Stimulated activated CD8-positive, alpha-beta memory T cell treated with anti-CD3 and anti-CD28 coated beads, Interleukin-15, amount 100 ng/mL, for 1 hour (primary cell): ENCODE measurements around the gene RHOT1.
"Not testable (repeated sequence)": the region's sequence is repeated elsewhere in the genome, so short reads cannot be mapped to it uniquely, and the experiment has no call there.

ENCODE experiments used
- DNase-seq: peaks from one replicate; pipeline ENCODE4 v3.0.0-alpha.2; 2020; ENCODE audit warnings: low read depth

Gene RHOT1

DNA sequence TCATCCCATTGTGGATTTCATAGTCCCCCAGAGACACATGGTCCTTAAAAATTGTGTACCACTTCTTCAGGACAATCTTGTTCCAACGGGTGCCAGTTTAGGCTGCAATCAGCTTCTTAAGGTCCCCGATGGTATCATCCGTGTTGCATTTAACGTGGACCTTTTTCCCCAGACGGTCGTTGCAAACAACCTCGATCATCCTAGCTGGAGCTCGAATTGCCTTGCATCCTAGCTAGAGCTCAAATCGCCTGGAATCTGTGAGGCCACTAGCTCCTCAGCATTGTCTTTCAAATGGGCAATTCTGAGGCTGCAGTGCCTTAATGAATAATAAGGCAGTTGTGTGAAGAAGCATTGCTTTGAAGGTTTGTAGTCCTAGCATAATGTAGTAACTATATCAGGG lies 85.6 kb downstream of the RHOT1 start:
- no peak for DNase-seq

DNA sequence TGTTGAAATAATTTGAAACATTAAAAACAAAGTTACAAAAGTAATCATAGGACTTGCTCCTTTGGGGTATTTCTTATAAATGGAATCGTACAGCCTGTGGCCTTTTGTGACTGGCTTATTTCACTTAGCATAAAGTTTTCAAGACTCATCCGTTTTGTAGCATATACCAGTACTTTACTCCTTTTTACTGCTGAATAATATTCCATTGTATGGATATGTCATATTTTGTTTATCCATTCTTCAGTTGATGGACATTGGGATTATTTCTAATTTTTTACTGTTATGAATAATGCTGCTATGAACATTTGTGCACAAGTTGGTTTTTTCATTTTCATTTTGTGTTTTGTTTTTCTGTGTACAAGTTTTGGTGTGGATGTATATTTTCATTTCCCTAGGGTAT lies 93.3 kb downstream of the RHOT1 start:
- no peak for DNase-seq

DNA sequence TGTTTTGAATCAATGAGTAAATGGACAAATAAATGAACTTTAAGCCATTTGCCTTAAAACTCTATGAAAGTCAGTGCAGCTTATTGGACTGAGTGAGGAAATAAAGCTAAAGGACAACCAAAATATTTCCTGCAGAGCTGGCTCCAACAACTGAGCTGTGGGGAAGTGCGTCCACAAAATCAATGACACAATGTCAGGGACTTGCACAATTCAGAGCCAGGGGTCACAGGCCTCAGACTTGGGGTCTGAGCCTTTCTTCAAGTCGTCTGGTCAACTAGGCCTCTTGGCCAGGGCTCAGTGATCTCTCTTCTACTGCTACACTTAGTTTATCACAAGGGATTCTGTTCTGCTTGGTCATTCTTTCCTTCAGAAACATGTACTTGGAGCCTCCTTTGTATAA lies 97.2 kb downstream of the RHOT1 start:
- DNase-seq: no peak

DNA sequence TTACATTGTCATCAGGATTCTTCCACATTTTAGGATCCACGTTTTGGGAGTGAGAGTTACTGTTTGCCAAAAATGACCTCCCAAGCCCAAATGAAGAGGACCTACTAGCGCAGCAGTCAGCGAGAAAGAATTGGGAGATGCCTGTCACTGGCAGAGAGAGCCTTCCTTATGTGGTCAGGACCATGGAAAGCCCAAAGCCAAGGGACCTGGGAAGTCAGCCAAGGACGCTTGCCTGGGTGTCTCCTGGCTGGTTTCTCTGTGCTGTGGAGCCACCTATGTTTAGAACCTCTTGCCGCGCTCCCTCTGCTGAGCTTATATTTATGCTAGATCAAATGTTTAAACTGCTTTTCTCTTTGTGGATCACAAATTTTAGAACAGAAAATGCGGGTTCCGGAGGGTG lies 98.4 kb downstream of the RHOT1 start:
- no peak for DNase-seq

GRCh38 chr17:32241640-32242039 lies 99.3 kb downstream of the RHOT1 start:
- DNase-seq: no peak

- no peak for DNase-seq
Observed at GRCh38 chr17:32249475-32249874, 107.2 kb downstream of the RHOT1 start.

DNA sequence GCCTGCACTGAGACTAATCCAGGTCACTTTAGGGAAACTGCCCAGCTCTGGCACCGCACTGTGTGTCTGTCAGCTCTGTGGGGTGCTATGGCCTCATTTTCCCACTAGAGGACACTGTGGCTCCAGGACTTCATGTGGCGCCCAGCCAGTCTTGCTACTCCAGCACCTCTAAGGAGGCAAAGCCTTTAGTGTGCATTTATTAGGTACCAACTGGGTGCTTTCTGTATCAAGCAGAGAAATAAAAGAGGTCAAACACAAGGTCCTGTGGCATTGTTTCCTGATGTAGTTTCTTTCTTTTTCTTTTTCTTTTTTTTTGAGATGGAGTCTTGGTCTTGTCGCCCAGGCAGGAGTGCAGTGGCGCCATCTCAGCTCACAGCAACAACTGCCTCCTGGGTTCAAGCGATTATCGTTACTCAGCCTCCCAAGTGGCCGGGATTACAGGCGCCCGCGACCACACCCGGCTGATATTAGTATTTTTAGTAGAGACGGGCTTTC lies 110.9 kb downstream of the RHOT1 start:
- DNase-seq: peak; percentile 27

GRCh38 chr17:32256012-32256700 lies 113.9 kb downstream of the RHOT1 start:
- DNase-seq: no peak

GRCh38 chr17:32256701-32257019 lies 114.4 kb downstream of the RHOT1 start:
- no peak for DNase-seq

DNA sequence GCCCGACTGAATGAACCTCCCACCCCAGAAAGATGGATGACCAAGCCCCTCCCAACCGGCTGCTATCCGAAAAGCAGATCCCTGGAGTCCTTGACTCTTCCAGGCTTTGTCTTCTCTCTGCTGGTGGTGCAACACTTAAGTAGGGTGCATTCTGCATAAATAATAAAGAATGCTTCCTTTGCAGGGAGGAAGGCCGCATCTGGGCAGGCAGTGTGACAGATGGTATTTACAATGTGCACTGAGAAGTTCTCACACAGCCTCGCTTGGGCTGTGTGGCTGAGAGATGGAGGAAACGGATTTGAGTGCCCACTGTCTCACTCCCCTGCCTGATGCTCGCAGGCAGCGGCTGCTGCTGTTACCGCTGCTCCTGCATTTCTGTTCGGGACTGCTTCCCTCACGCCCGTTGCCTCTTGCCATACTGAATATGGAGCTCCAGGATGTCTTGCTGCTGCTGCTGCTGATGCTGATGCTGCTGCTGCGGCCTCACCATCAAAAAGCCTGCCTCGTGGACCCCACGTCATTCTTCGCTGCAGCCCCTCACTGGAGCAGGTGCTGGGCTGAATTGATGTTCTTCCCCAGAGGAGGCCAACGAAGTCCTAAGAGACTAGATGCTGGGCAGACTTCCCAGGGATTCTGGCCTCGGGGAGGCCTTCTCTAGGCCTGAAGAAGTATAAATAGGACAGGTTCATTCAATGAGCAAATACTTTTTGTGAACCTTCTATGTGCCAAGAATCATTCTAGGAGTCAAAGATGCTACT lies 116.3 kb downstream of the RHOT1 start:
- DNase-seq: no peak

DNA sequence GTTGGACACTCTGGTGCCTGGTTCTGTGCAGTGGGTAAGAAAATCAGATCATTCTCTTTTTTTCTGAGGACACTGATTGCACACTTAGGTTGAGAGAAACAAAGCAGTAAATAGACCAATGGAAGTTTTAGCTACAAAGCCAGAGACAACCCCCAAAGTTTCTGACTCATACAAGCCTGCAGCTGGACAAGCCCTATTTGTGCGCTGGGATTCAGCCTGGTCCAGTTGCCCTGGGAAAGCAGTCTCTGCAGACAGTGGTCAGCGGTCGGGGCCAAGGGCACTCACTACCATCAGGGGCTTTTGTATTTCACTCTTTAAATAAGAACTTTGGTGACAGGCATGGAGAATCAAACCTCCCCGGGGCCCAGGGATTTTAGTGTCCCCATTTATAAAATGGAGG lies 117.3 kb downstream of the RHOT1 start:
- no peak for DNase-seq

DNA sequence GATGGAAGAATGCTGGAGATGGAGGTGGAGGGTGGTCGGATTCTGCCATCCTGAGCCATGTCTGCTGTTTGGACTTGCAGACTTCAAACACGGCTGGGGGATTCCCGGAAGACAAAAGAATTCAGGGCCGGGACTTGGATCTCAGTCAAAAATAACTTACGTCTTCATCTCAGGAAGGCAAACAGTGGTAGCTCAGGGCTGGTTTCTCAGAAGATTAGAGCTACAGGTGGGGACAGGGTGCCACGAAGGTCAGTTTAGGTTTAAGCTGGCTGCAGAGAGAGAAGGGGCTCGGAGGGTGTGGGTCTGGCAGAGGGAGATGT lies 119.1 kb downstream of the RHOT1 start:
- no peak for DNase-seq

- no peak for DNase-seq
Observed at GRCh38 chr17:32261936-32262510, 119.7 kb downstream of the RHOT1 start.

- DNase-seq: not testable (repeated sequence)
Observed at GRCh38 chr17:32263515-32263914, 121.2 kb downstream of the RHOT1 start.

DNA sequence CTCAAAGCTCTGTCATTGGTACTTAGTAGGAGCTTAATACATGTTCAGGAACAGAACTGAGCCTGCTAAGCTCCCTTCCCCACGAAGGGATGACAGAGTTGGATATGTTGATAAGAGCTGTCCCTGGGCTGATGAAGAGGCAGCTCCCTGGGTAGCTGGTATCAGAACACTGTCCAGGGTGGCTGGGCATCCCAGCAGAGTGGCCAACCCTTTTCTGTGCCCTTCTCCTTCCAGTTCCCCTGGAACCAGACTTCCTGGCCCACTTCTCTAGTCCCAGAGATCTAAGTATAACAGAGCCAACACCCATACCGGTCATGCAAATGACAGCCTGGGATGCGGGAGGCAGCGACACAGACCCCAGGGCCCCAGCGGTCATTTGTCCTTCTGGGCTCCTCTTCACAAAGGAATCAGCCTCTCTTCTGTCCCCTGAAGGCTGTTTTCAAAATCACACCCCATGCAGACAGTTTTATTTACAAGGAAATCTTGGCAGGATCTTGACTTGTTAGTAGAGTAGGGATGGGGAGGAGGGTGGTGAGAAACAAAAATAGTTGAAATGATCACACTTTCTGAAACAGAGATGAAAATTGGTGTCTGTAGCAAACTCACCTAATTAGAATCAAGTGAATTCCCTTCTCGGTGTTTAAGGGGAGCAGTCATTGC lies 122.0 kb downstream of the RHOT1 start:
- DNase-seq: no peak

DNA sequence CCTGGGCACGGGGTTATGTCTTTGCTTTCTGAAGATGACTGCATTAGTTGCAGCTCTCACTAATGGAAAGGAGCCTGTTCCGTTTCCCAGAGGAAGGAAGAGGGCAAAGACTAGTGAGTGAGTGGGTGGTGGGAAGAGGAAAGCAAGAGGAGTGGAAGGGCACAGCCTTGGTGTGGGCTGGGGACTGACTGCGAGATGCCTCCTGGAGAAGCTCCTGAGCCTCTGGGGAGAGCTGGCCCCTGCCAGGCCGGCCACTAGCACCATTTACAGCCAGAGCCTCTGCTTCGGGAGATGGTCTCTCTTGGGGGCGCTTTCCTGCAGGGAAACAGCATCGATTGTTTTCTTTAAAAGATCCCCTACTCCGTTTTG lies 122.5 kb downstream of the RHOT1 start:
- DNase-seq: no peak

- no peak for DNase-seq
Observed at GRCh38 chr17:32265192-32265923, 123.1 kb downstream of the RHOT1 start, which contains the start of gene RHBDL3. RHBDL3 (plus strand) TSS chr17:32265832; CDS start chr17:32266190, 358 bp downstream.

DNA sequence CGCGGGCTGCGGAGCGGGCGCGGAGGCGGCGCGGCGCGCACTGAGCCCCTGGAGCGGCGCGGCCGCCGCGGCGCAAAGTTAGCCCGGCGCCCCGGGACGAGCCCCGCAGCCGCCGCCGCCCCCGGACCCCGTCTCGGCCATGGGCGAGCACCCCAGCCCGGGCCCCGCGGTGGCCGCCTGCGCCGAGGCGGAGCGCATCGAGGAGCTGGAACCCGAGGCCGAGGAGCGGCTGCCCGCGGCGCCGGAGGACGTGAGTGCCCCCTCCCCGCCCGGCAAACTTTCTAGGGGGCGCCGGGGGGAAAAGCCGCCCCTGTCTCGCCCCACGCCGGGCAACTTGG lies 123.7 kb downstream of the RHOT1 start:
- no peak for DNase-seq

DNA sequence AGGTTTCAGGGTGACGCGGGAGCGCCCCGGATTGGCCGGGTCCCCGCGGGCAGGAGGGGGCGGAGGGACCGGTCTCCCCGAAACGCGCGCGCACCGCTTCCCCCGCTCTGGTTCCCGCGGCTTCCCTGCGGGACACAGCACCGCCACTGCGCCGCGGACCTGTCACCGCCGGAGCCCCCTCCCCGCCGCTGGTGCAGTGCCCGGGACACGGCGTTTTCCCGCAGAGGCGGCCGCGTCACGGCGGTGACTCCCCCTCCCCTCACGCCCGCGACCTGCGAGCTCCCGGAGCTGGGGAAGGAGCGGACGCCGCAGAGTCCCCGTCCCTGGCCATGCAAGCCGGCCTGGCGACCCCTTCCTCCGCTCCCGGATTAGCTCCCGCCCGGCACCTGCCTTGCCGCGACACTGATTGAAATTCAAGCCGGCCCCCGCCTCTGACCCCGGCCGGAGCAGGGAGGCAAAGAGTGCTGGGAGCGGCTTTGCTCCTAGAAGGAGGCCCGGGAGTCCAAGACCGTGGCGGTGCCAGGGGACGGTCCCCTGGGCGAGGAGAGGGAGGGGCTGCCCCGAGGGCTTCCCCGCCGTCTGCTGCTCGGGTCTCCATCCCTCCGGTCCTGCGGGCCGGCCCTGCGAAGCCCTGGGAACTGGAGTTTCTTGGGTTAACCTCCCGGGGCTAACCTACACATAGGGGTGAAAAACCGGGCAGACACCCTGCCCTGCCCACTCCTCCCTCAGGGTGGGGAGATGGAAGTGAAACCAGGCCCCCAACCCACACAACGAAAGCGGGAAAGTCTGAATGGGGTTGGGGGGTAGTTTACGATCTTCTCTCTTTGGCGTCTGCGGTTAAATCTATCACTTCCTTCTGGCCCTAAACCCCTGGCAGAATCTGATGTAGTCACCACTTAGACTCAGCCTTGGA lies 124.3 kb downstream of the RHOT1 start:
- no peak for DNase-seq

- no peak for DNase-seq
Observed at GRCh38 chr17:32267690-32268205, 125.4 kb downstream of the RHOT1 start.

DNA sequence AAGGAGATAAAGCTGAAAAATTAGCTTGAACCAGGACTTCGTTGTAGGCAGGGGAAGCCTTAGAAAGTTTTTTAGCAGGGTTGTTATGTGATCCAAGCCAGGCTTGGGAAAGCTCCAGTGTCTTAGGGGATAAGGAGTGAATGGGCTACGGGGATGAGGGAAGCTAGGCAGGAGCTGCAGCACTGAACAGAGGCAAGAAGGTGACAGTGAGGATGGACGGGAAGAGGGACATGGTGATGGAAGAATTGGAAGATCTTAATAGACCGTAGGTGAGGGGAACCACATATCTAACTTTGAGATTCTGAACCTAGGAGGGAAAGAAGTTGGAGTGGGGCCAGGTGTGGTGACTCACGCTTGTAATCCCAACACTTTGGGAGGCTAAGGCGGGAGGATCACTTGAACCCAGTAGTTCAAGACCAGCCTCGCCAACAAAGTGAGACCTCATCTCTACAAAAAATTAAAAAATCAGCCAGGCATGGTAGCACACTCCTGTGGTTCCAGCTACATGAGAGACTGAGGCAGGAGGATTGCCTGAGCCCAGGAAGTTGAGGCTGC lies 126.5 kb downstream of the RHOT1 start:
- DNase-seq: no peak
